Neural cell (in vitro differentiated cells): Measurements from ENCODE around the gene CDH4. TPM values are rescaled to one million over a fixed set of nuclear protein-coding genes. Genes with fewer than 3 reads are reported as not detected.

Experiments
- H2AFZ ChIP-seq: fragments of 200-600, 300-800 bp; sonication (generic), shearing (Covaris generic); 2 replicates; pipeline ENCODE4 v1.6.0; 2014; ENCODE audit warnings: low read depth, mild to moderate bottlenecking, antibody characterized with exemption, low read length, moderate library complexity
- H3F3A ChIP-seq: fragments of 200-600 bp; shearing (Covaris generic); 2 replicates; pipeline ENCODE4 v1.6.1; 2016; ENCODE audit warnings: mild to moderate bottlenecking, moderate library complexity, mixed read lengths, antibody characterized with exemption, low read length; ENCODE audit not compliant: insufficient read depth, poor library complexity, severe bottlenecking
- H3K27ac ChIP-seq: fragments of 200-600, 300-800 bp; sonication (generic), shearing (Covaris generic); 2 replicates; pipeline ENCODE4 v1.5.1; 2014; ENCODE audit warnings: mild to moderate bottlenecking, low read length, moderate library complexity
- H3K27me3 ChIP-seq: fragments of 300-800, 200-600 bp; sonication (generic), shearing (Covaris generic); 2 replicates; pipeline ENCODE4 v1.6.0; 2014; ENCODE audit warnings: mild to moderate bottlenecking, low read depth, low read length, moderate library complexity; ENCODE audit not compliant: insufficient read depth
- H3K36me3 ChIP-seq: fragments of 300-800, 200-600 bp; sonication (generic), shearing (Covaris generic); 2 replicates; pipeline ENCODE4 v1.5.1; 2014; ENCODE audit warnings: mild to moderate bottlenecking, antibody characterized with exemption, low read length, moderate library complexity; ENCODE audit not compliant: insufficient read depth
- H3K4me2 ChIP-seq: fragments of 300-800, 200-600 bp; sonication (generic), shearing (Covaris generic); 2 replicates; pipeline ENCODE4 v1.6.0; 2014; ENCODE audit warnings: mild to moderate bottlenecking, low read length
- H3K4me3 ChIP-seq: fragments of 300-800, 200-600 bp; sonication (generic), shearing (Covaris generic); 2 replicates; pipeline ENCODE4 v1.5.1; 2014; ENCODE audit warnings: mild to moderate bottlenecking, low read length, moderate library complexity
- H3K79me2 ChIP-seq: fragments of 200-600 bp; shearing (Covaris generic); replicated peaks from 2 replicates; pipeline ENCODE4 v1.6.0; 2014; ENCODE audit warnings: mild to moderate bottlenecking, low read length, moderate library complexity; ENCODE audit not compliant: insufficient read depth
- H3K9ac ChIP-seq: fragments of 300-800, 200-600 bp; sonication (generic), shearing (Covaris generic); 2 replicates; pipeline ENCODE4 v1.6.1; 2016; ENCODE audit warnings: mild to moderate bottlenecking, low read length, mixed read lengths
- H3K9me2 ChIP-seq: fragments of 200-600 bp; shearing (Covaris generic); 2 replicates; pipeline ENCODE4 v1.6.1; 2016; ENCODE audit warnings: mild to moderate bottlenecking, low read length, mixed read lengths; ENCODE audit not compliant: insufficient read depth
- H3K9me3 ChIP-seq: fragments of 200-600, 300-800 bp; sonication (generic), shearing (Covaris generic); 2 replicates; pipeline ENCODE4 v1.6.1; 2016; ENCODE audit warnings: mild to moderate bottlenecking, mixed run types, low read length, moderate library complexity, mixed read lengths
- H4K20me1 ChIP-seq: fragments of 200-600 bp; shearing (Covaris generic); 2 replicates; pipeline ENCODE4 v1.6.1; 2016; ENCODE audit warnings: mild to moderate bottlenecking, mixed run types; ENCODE audit not compliant: insufficient read depth
- CTCF ChIP-seq: fragments of 450-650 bp; IDR thresholded peaks from 2 replicates; pipeline ENCODE4 v1.5.1; 2014; ENCODE audit warnings: antibody characterized with exemption, mild to moderate bottlenecking, moderate library complexity; ENCODE audit not compliant: poor library complexity, severe bottlenecking
- EP300 ChIP-seq: fragments of 450-650 bp; conservative IDR thresholded peaks from 2 replicates; pipeline ENCODE4 v1.6.1; 2014; ENCODE audit warnings: antibody characterized with exemption, mild to moderate bottlenecking, moderate library complexity; ENCODE audit not compliant: poor library complexity, severe bottlenecking
- EZH2 ChIP-seq: fragments of 200-600, 300-800 bp; shearing (Covaris generic), sonication (generic); IDR thresholded peaks from 2 replicates; pipeline ENCODE4 v1.6.1; 2014; ENCODE audit warnings: antibody characterized with exemption, low read length, borderline replicate concordance, mild to moderate bottlenecking; ENCODE audit not compliant: insufficient read depth, poor library complexity, severe bottlenecking
- MXI1 ChIP-seq: fragments of 450-650 bp; conservative IDR thresholded peaks from 2 replicates; pipeline ENCODE4 v1.6.1; 2014; ENCODE audit warnings: antibody characterized with exemption, mild to moderate bottlenecking; ENCODE audit not compliant: poor library complexity, severe bottlenecking
- POLR2AphosphoS5 ChIP-seq: IDR thresholded peaks from 2 replicates; pipeline ENCODE4 v1.6.1; 2012
- RAD21 ChIP-seq: fragments of 450-650 bp; conservative IDR thresholded peaks from 2 replicates; pipeline ENCODE4 v1.6.1; 2014; ENCODE audit warnings: antibody characterized with exemption, mild to moderate bottlenecking, moderate library complexity
- SMC3 ChIP-seq: fragments of 450-650 bp; conservative IDR thresholded peaks from 2 replicates; pipeline ENCODE4 v1.6.1; 2014; ENCODE audit warnings: antibody characterized with exemption, mild to moderate bottlenecking, moderate library complexity; ENCODE audit not compliant: poor library complexity
- TAF1 ChIP-seq: IDR thresholded peaks from 2 replicates; pipeline ENCODE4 v1.6.1; 2012; ENCODE audit warnings: low read depth
- polyA plus RNA-seq: library from polyadenylated mRNA; depleted of rRNA; stranded (reverse); fragments of >200 nt; gene quantifications from 2 replicates; pipeline ENCODE4 v1.2.3, GENCODE V29; 2014
- TF ChIP-seq, protein P1 (sequence below): IDR thresholded peaks from 2 replicates; pipeline ENCODE4 v1.6.1; 2012; ENCODE audit warnings: borderline replicate concordance

Gene CDH4
- polyA plus RNA-seq, 1 donor from 2014 or later = 24.6 TPM

GRCh38 chr20:61274326-61274725, 22.3 kb downstream of the CDH4 start:
- peaks cover 4% of the 10 kb centered on the region for H4K20me1 ChIP-seq
- peaks cover 3% of the 10 kb centered on the region for H3K36me3 ChIP-seq
- H3K4me2 ChIP-seq = no peak overlapping the region
- H3K9ac ChIP-seq = no peak overlapping the region
- H2AFZ ChIP-seq = no peak overlapping the region
- no peak overlapping the region for H3K4me3 ChIP-seq
- H3K27ac ChIP-seq = no peak overlapping the region
- H3K27me3 ChIP-seq = no peaks in the 10 kb centered on the region
- TF ChIP-seq EP300 (no peak), MXI1 (no peak), CTCF (no peak)
- TF ChIP-seq, protein P1, sequence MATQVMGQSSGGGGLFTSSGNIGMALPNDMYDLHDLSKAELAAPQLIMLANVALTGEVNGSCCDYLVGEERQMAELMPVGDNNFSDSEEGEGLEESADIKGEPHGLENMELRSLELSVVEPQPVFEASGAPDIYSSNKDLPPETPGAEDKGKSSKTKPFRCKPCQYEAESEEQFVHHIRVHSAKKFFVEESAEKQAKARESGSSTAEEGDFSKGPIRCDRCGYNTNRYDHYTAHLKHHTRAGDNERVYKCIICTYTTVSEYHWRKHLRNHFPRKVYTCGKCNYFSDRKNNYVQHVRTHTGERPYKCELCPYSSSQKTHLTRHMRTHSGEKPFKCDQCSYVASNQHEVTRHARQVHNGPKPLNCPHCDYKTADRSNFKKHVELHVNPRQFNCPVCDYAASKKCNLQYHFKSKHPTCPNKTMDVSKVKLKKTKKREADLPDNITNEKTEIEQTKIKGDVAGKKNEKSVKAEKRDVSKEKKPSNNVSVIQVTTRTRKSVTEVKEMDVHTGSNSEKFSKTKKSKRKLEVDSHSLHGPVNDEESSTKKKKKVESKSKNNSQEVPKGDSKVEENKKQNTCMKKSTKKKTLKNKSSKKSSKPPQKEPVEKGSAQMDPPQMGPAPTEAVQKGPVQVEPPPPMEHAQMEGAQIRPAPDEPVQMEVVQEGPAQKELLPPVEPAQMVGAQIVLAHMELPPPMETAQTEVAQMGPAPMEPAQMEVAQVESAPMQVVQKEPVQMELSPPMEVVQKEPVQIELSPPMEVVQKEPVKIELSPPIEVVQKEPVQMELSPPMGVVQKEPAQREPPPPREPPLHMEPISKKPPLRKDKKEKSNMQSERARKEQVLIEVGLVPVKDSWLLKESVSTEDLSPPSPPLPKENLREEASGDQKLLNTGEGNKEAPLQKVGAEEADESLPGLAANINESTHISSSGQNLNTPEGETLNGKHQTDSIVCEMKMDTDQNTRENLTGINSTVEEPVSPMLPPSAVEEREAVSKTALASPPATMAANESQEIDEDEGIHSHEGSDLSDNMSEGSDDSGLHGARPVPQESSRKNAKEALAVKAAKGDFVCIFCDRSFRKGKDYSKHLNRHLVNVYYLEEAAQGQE = no peak
- H3K79me2 ChIP-seq = peaks cover 3% of the 10 kb centered on the region
- no peaks in the 10 kb centered on the region for H3F3A ChIP-seq
- H3K9me3 ChIP-seq = no peaks in the 10 kb centered on the region
- no peaks in the 10 kb centered on the region for H3K9me2 ChIP-seq

DNA sequence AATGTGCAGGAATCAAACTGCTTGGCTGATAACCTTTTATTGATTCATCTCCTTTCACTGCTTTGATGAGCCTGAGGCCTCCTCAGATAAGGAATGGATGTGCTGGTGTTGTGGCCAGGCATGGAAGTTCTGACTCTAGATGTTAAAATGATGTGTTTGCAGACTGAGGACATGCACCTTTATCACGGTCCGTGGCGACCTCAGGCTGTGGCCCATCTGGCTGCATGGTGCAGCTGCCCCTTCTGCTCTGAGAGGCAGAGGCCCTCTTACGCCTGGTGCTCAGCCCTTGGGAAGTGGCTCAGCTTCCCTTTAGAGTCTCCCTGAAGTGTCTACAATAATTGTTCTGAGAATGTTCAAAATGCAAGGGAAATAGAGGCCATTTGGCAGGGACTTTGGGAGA, 26.2 kb downstream of the CDH4 start:
- Histone ChIP-seq H3F3A (no peaks in the 10 kb centered on the region), H3K4me3 (no peak overlapping the region), H3K36me3 (no peaks in the 10 kb centered on the region), H4K20me1 (peaks cover 4% of the 10 kb centered on the region), H3K27me3 (no peaks in the 10 kb centered on the region), H3K9me2 (no peaks in the 10 kb centered on the region), H3K27ac (no peak overlapping the region), H3K9me3 (no peaks in the 10 kb centered on the region), H2AFZ (no peak overlapping the region), H3K4me2 (no peak overlapping the region), H3K9ac (no peak overlapping the region), H3K79me2 (peaks cover 3% of the 10 kb centered on the region)
- no peak for TF ChIP-seq EZH2

DNA sequence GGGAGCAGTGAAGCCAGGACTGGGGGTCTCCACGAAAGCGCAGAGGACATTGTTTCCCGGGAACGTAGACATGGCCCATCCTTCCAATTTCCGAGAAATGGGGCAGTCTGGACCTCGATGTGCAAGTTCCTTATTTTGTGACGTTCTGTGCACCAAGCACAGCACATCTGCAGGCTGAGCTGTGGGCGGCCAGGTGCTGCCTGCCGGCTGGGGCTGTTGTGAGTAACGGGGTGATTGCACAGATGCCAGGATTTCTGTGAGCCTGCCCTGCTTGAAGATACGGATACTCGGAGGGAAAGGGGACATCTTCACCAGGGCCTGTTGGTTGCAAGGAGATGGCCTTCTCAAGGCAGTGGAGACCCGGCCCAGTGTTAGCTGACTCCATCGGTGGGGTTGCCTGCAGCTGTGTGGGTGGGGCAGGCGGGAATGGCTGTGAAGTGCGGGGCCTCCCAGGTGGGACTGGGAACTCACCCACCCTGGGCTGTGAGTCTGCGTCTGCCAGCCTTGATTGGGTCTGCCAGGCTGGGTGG, 27.6 kb downstream of the CDH4 start:
- no peak overlapping the region for H2AFZ ChIP-seq
- H3K4me2 ChIP-seq = no peak overlapping the region
- no peak overlapping the region for H3K4me3 ChIP-seq
- H3K36me3 ChIP-seq = no peaks in the 10 kb centered on the region
- H3F3A ChIP-seq = no peaks in the 10 kb centered on the region
- H3K9me3 ChIP-seq = no peaks in the 10 kb centered on the region
- peaks cover 4% of the 10 kb centered on the region for H4K20me1 ChIP-seq
- TF ChIP-seq RAD21 (no peak), MXI1 (no peak), EP300 (no peak), EZH2 (no peak), CTCF (no peak), SMC3 (no peak), TAF1 (no peak), POLR2AphosphoS5 (no peak)
- TF ChIP-seq, protein P1 = no peak
- no peaks in the 10 kb centered on the region for H3K27me3 ChIP-seq
- H3K27ac ChIP-seq = no peak overlapping the region
- H3K9me2 ChIP-seq = no peaks in the 10 kb centered on the region
- H3K9ac ChIP-seq = no peak overlapping the region
- peaks cover 3% of the 10 kb centered on the region for H3K79me2 ChIP-seq
